ENCODE data around the gene PCBP4. TPM values are rescaled to one million over a fixed set of nuclear protein-coding genes. Genes with fewer than 3 reads are reported as not detected.
"Not testable (repeated sequence)": the region's sequence is repeated elsewhere in the genome, so short reads cannot be mapped to it uniquely, and the experiment has no call there.

PCBP4 gene
- total and polyA plus RNA-seq, 12 donors, result 10.7 to 234 (median 35.7) TPM

- Histone ChIP-seq H3K27ac (no peak overlapping the region), H3K4me1 (replicated peaks in 1 of 2) (peaks cover 12 to 22% of the 10 kb centered on the region in 2 donors), H3K9me3 (replicated peaks in 1 of 3) (no peaks in the 10 kb centered on the region), H3K4me3 (peak overlapping the region in 1 of 4 donors; percentile 59), H3K36me3 (replicated peaks in 1 of 2) (peaks cover 0 to 26% of the 10 kb centered on the region in 2 donors), H3K27me3 (no peaks in the 10 kb centered on the region)
- WGBS, 4 donors, result 56 to 71% (median 66%) methylated on average over 2 of the region's 2 CpGs
- TF ChIP-seq POLR2A (IDR thresholded peaks at IDR 0.05) (no peak), CTCF (IDR thresholded peaks at IDR 0.05) (no peak)
- intact Hi-C loops (cut with DNase I), result loop anchor here in 1 of 2 donors (10.0 kb wide), 1 partner anchor 50 kb away; the partner anchor contains the start of genes PARP3 and RRP9
- no peak for DNase-seq
These were observed 27.3 kb upstream of the PCBP4 start for GRCh38 chr3:51994530-51994929.

GRCh38 chr3:51993657-51994056 is 26.4 kb upstream of the PCBP4 start:
- H3K9me3 ChIP-seq (replicated peaks in 1 of 3); H3K4me3 ChIP-seq; DNase-seq; H3K27me3 ChIP-seq: not testable (repeated sequence)
- Histone ChIP-seq H3K36me3 (replicated peaks in 1 of 2) (peaks cover 0 to 26% of the 10 kb centered on the region in 2 donors), H3K4me1 (replicated peaks in 1 of 2) (peaks cover 12 to 22% of the 10 kb centered on the region in 2 donors), H3K27ac (peak overlapping the region in 1 of 5 donors; percentile 11)
- 41 to 67% (median 54%) methylated on average over 3 to 10 of the region's 13 CpGs for WGBS, 4 donors
- intact Hi-C loops (cut with DNase I), result loop anchor here in 1 of 2 donors (10.0 kb wide), 1 partner anchor 49 kb away; the partner anchor contains the start of genes PARP3 and RRP9

- no peak overlapping the region for H3K4me3 ChIP-seq
- H3K27me3 ChIP-seq, result no peaks in the 10 kb centered on the region
- no peak overlapping the region for H3K27ac ChIP-seq
- TF ChIP-seq POLR2A (IDR thresholded peaks at IDR 0.05), result no peak
- no peak for TF ChIP-seq CTCF (IDR thresholded peaks at IDR 0.05)
- no peak for DNase-seq
- no peaks in the 10 kb centered on the region for H3K9me3 ChIP-seq (replicated peaks in 1 of 3)
- peaks cover 12 to 22% of the 10 kb centered on the region in 2 donors for H3K4me1 ChIP-seq (replicated peaks in 1 of 2)
- peaks cover 0 to 26% of the 10 kb centered on the region in 2 donors for H3K36me3 ChIP-seq (replicated peaks in 1 of 2)
- intact Hi-C loops (cut with DNase I), result loop anchor here in 1 of 2 donors (10.0 kb wide), 1 partner anchor 47 kb away; the partner anchor contains the start of genes PARP3 and RRP9
- 80 to 84% (median 82%) methylated on average over 3 of the region's 3 CpGs for WGBS, 4 donors
These were observed 24.9 kb upstream of the PCBP4 start for GRCh38 chr3:51992017-51992682.

GRCh38 chr3:51990501-51990971 is 23.3 kb upstream of the PCBP4 start:
- peaks cover 0 to 26% of the 10 kb centered on the region in 2 donors for H3K36me3 ChIP-seq (replicated peaks in 1 of 2)
- not testable (repeated sequence) for H3K4me3 ChIP-seq; DNase-seq; H3K27me3 ChIP-seq; H3K9me3 ChIP-seq (replicated peaks in 1 of 3); H3K27ac ChIP-seq
- 63 to 88% (median 74%) methylated on average over 12 to 38 of the region's 38 CpGs for WGBS, 4 donors
- peaks cover 12 to 22% of the 10 kb centered on the region in 2 donors for H3K4me1 ChIP-seq (replicated peaks in 1 of 2)
- intact Hi-C loops (cut with DNase I), result loop anchor here in 1 of 2 donors (10.0 kb wide), 1 partner anchor 46 kb away; the partner anchor contains the start of genes PARP3 and RRP9

GRCh38 chr3:51988286-51989146 is 21.3 kb upstream of the PCBP4 start:
- no peak for TF ChIP-seq CTCF (IDR thresholded peaks at IDR 0.05)
- TF ChIP-seq POLR2A (IDR thresholded peaks at IDR 0.05), result no peak
- WGBS, 4 donors, result 78 to 85% (median 81%) methylated on average over 14 to 15 of the region's 15 CpGs
- H3K27ac ChIP-seq, result no peak overlapping the region

More at GRCh38 chr3:51988286-51989146, 21.3 kb upstream of the PCBP4 start:
- Histone ChIP-seq H3K27me3 (no peaks in the 10 kb centered on the region), H3K36me3 (replicated peaks in 1 of 2) (peaks cover 0 to 13% of the 10 kb centered on the region in 2 donors), H3K4me1 (replicated peaks in 1 of 2) (peaks cover 12 to 16% of the 10 kb centered on the region in 2 donors), H3K4me3 (no peak overlapping the region), H3K9me3 (replicated peaks in 1 of 3) (no peaks in the 10 kb centered on the region)
- intact Hi-C loops (cut with DNase I), result no loop called here
- no peak for DNase-seq

All from adrenal gland (tissue), 12 donors.